Osteoblast (primary cell): ENCODE results near the gene TCF4. TPM values are rescaled to one million over a fixed set of nuclear protein-coding genes. Genes with fewer than 3 reads are reported as not detected.

Source experiments
- DNase-seq: peaks from one replicate; pipeline ENCODE4 v3.0.0; 2011; ENCODE audit warnings: low spot score, mixed read lengths; ENCODE audit not compliant: insufficient read length; ENCODE audit errors: missing footprints
- H2AFZ ChIP-seq: 2 replicates; pipeline ENCODE4 v1.6.0; 2011; ENCODE audit warnings: mild to moderate bottlenecking, low read length
- H3K27ac ChIP-seq: 2 replicates; pipeline ENCODE4 v1.5.1; 2011; ENCODE audit warnings: mild to moderate bottlenecking, low read depth, low read length, moderate library complexity
- H3K27me3 ChIP-seq: 2 replicates; pipeline ENCODE4 v1.6.0; 2012; ENCODE audit warnings: mild to moderate bottlenecking, control low read depth, inconsistent platforms, low read length, moderate library complexity; ENCODE audit not compliant: insufficient read depth
- H3K36me3 ChIP-seq: 2 replicates; pipeline ENCODE4 v1.5.1; 2011; ENCODE audit warnings: mild to moderate bottlenecking, low read length, control low read depth, moderate library complexity; ENCODE audit not compliant: insufficient read depth
- H3K4me1 ChIP-seq: 2 replicates; pipeline ENCODE4 v1.5.1; 2011; ENCODE audit warnings: mild to moderate bottlenecking, low read length, control low read depth, moderate library complexity; ENCODE audit not compliant: insufficient read depth
- H3K4me2 ChIP-seq: 2 replicates; pipeline ENCODE4 v1.6.0; 2011; ENCODE audit warnings: mild to moderate bottlenecking, low read length; ENCODE audit not compliant: insufficient read depth
- H3K4me3 ChIP-seq: fragments of 200-600 bp; sonication (generic); 3 replicates; pipeline ENCODE4 v1.5.1; 2012; ENCODE audit warnings: mild to moderate bottlenecking, low read length, inconsistent platforms; ENCODE audit not compliant: insufficient read depth
- H3K79me2 ChIP-seq: 2 replicates; pipeline ENCODE4 v1.6.0; 2012; ENCODE audit warnings: mild to moderate bottlenecking, low read length, control low read depth, inconsistent platforms; ENCODE audit not compliant: insufficient read depth
- H3K9me3 ChIP-seq: 2 replicates; pipeline ENCODE4 v1.5.1; 2011; ENCODE audit warnings: low read depth, low read length, control low read depth
- H4K20me1 ChIP-seq: 2 replicates; pipeline ENCODE4 v1.6.0; 2012; ENCODE audit warnings: mild to moderate bottlenecking, low read length, control low read depth; ENCODE audit not compliant: insufficient read depth
- total RNA-seq: library from RNA; depleted of rRNA; stranded (reverse); fragments of >200 nt; gene quantifications from 2 replicates; pipeline ENCODE4 v1.2.3, GENCODE V29; 2012
- TF ChIP-seq, protein P1 (sequence below): IDR thresholded peaks from 2 replicates; pipeline ENCODE4 v1.5.1; 2011; ENCODE audit warnings: mild to moderate bottlenecking, low read depth, low read length, moderate library complexity; ENCODE audit errors: extremely low read depth

TCF4 gene
- total RNA-seq, 1 donor = 87.2 TPM

DNA sequence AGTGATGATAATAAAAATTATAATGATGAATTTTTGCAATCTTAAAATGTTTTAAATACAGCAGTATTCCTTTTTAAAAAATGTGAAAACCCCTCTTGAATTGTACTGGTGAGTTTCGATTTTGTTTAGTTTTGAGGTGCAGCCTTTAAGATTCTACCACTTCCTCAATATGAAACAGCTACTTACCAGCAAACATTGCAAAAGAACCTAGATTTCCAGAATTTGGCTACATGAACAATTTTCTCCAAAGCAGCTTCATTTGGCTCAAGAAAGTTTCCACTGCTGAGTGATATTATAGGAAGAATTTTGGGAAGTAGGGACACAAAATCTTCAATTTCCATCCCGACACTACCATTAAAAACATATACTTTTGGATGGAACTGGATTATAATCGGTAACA lies 12.0 kb downstream of the TCF4 start:
- no peaks in the 10 kb centered on the region for H3K9me3 ChIP-seq
- TF ChIP-seq, protein P1, sequence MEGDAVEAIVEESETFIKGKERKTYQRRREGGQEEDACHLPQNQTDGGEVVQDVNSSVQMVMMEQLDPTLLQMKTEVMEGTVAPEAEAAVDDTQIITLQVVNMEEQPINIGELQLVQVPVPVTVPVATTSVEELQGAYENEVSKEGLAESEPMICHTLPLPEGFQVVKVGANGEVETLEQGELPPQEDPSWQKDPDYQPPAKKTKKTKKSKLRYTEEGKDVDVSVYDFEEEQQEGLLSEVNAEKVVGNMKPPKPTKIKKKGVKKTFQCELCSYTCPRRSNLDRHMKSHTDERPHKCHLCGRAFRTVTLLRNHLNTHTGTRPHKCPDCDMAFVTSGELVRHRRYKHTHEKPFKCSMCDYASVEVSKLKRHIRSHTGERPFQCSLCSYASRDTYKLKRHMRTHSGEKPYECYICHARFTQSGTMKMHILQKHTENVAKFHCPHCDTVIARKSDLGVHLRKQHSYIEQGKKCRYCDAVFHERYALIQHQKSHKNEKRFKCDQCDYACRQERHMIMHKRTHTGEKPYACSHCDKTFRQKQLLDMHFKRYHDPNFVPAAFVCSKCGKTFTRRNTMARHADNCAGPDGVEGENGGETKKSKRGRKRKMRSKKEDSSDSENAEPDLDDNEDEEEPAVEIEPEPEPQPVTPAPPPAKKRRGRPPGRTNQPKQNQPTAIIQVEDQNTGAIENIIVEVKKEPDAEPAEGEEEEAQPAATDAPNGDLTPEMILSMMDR = no peak
- no peaks in the 10 kb centered on the region for H3K27me3 ChIP-seq
- peak overlapping the region; percentile 54 for H2AFZ ChIP-seq
- H3K4me1 ChIP-seq = peaks cover 6% of the 10 kb centered on the region
- H4K20me1 ChIP-seq = no peaks in the 10 kb centered on the region
- H3K79me2 ChIP-seq = peaks cover 43% of the 10 kb centered on the region
- peak overlapping the region; percentile 21 for H3K27ac ChIP-seq
- H3K4me3 ChIP-seq = peak overlapping the region; percentile 36
- no peaks in the 10 kb centered on the region for H3K36me3 ChIP-seq
- no peak for DNase-seq
- peak overlapping the region; percentile 56 for H3K4me2 ChIP-seq

DNA sequence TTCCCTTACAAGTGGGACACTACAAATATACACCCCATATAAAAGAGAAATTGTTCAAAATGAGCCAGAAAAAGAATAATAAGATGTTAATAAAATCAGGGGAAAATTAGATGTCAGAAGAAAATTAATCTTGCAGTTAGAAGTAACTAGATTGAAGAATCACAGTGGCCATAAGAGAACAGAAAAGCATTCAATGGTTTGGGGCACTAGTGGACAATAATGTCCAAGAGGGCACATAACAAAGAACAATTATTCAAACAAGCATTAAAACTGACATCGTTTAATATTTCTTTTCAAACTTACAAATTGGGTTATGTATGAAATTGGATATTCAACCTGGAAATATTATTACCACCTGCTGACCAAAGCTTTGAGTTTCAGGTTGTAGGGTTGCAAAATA lies 12.9 kb downstream of the TCF4 start:
- TF ChIP-seq, protein P1 = no peak
- H4K20me1 ChIP-seq = no peaks in the 10 kb centered on the region
- H3K27ac ChIP-seq = no peak overlapping the region
- H3K4me3 ChIP-seq = no peak overlapping the region
- DNase-seq = no peak
- no peak overlapping the region for H2AFZ ChIP-seq
- H3K4me1 ChIP-seq = peaks cover 6% of the 10 kb centered on the region
- no peaks in the 10 kb centered on the region for H3K36me3 ChIP-seq
- no peak overlapping the region for H3K4me2 ChIP-seq
- H3K9me3 ChIP-seq = no peaks in the 10 kb centered on the region
- H3K27me3 ChIP-seq = no peaks in the 10 kb centered on the region
- peaks cover 45% of the 10 kb centered on the region for H3K79me2 ChIP-seq

DNA sequence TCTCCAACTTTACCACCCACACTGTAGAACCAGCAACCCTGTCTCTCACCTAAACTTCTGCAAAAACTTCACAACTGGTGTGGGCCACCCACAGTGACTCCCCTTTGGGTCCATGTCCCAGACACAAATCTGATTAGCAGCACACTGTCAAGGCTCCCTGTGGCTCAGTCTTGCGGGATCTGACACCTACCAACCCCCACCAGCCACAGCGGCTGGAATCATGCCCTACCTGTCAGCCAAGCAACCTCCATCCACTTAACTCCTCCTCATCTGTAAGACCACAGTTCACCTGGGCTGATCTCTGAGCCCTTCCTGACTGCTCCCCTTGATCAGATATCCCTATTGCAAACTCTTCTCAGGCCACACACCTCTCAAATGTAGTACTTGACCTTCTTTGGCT lies 14.6 kb downstream of the TCF4 start:
- Histone ChIP-seq H3K27me3 (no peaks in the 10 kb centered on the region), H3K4me3 (no peak overlapping the region), H4K20me1 (no peaks in the 10 kb centered on the region), H2AFZ (no peak overlapping the region), H3K9me3 (no peaks in the 10 kb centered on the region), H3K36me3 (no peaks in the 10 kb centered on the region), H3K27ac (no peak overlapping the region), H3K4me2 (no peak overlapping the region), H3K4me1 (peaks cover 3% of the 10 kb centered on the region), H3K79me2 (peaks cover 49% of the 10 kb centered on the region)
- DNase-seq = no peak
- TF ChIP-seq, protein P1 = no peak

DNA sequence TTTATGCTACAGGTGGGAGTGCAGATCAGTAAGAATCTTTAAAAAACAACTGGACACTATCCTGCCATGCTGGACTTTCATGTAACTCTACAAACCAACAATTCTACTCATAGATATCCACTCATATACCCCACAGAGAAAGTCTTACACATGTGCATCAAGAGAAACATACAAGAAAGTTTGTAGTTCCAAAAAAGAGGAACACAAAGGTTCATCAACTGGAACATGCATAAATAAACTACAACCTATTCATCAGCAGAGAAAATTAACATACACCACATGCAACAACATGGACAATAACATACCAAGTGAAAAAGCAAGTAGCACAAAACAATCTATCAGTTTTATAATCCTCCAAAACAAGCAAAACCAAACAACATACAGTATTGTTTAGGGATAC lies 17.0 kb downstream of the TCF4 start:
- no peaks in the 10 kb centered on the region for H3K4me1 ChIP-seq
- no peaks in the 10 kb centered on the region for H3K36me3 ChIP-seq
- no peaks in the 10 kb centered on the region for H3K27me3 ChIP-seq
- H3K79me2 ChIP-seq = peaks cover 51% of the 10 kb centered on the region
- H3K4me3 ChIP-seq = no peak overlapping the region
- H3K4me2 ChIP-seq = no peak overlapping the region
- H3K9me3 ChIP-seq = no peaks in the 10 kb centered on the region
- no peaks in the 10 kb centered on the region for H4K20me1 ChIP-seq
- H3K27ac ChIP-seq = no peak overlapping the region
- no peak for DNase-seq
- no peak overlapping the region for H2AFZ ChIP-seq
- TF ChIP-seq, protein P1 = no peak
